K562 (cell line): Measurements from ENCODE around the gene MLC1. TPM values are rescaled to one million over a fixed set of nuclear protein-coding genes. Genes with fewer than 3 reads are reported as not detected.

Experiments
- ATAC-seq: fragments of 200-7000 bp; cut with Tn5 transposase; 3 replicates; pipeline ENCODE4 v1.9.1; 2020; ENCODE audit warnings: moderate library complexity
- BruUV-seq: library from RNA; stranded (reverse); fragments of 400-500 nt; replicated peaks from 2 replicates; lab custom pipeline; 2021; lab: Mats Ljungman, UMichigan
- CTCF ChIA-PET: fragments of 300-600 bp; formaldehyde crosslinking; extraction: SDS; loops from one replicate; lab custom pipeline; 2021; ENCODE audit warnings: low intra/inter-chr PET ratio; lab: Yijun Ruan, JAX
- POLR2A ChIA-PET: fragments of 300-600, 350-650 bp; sonication (Branson Sonifier 250); formaldehyde crosslinking; extraction: SDS; loops from one replicate; lab custom pipeline; 2021; ENCODE audit warnings: antibody characterized with exemption, inconsistent platforms; lab: Yijun Ruan, JAX
- DNase-seq, 4 experiments: peaks; one replicate each; pipeline versions ENCODE4 v3.0.0 to v3.0.0-alpha.2; 2011 to 2018; ENCODE audit warnings: low spot score in 3 of 4, mixed read lengths in 3 of 4; ENCODE audit errors: extremely low read depth in 1 of 4
- FAIRE-seq: peaks from 2 replicates; lab custom pipeline; 2011; peaks lifted over from hg19 to GRCh38; lab: Jason Lieb, UNC
- H2AFZ ChIP-seq: 2 replicates; pipeline ENCODE4 v1.6.0; 2011; ENCODE audit warnings: low read depth, low read length, control low read depth, inconsistent platforms
- H3K27ac ChIP-seq: fragments of 200-600 bp; 3 replicates; pipeline ENCODE4 v1.8.0; 2011; ENCODE audit warnings: low read depth, mild to moderate bottlenecking, control low read depth, inconsistent platforms, low read length, moderate library complexity, mixed read lengths; ENCODE audit errors: extremely low read depth
- H3K27me3 ChIP-seq, 2 experiments: fragments of 300-600 bp in 1 of 2; 2 replicates in 1 of 2; 3 replicates in 1 of 2; pipeline versions ENCODE4 v1.6.0 to v1.8.0; 2011; ENCODE audit warnings: inconsistent platforms in 2 of 2, low read length in 2 of 2, mild to moderate bottlenecking in 1 of 2, mixed read lengths in 1 of 2, moderate library complexity in 1 of 2; ENCODE audit not compliant: control insufficient read depth in 2 of 2, insufficient read depth in 2 of 2
- H3K36me3 ChIP-seq: fragments of 300-600 bp; 3 replicates; pipeline ENCODE4 v1.8.0; 2011; ENCODE audit warnings: mild to moderate bottlenecking, low read length, inconsistent platforms; ENCODE audit not compliant: control insufficient read depth, insufficient read depth
- H3K4me1 ChIP-seq, 2 experiments: fragments of 200-600 bp in 1 of 2; replicated peaks in 1 of 2; 2 replicates in 1 of 2; 3 replicates in 1 of 2; pipeline versions ENCODE4 v1.5.1 to v1.8.0; 2011; ENCODE audit warnings: inconsistent platforms in 2 of 2, low read length in 2 of 2, mild to moderate bottlenecking in 1 of 2, mixed read lengths in 1 of 2, moderate library complexity in 1 of 2; ENCODE audit not compliant: control insufficient read depth in 2 of 2, insufficient read depth in 2 of 2
- H3K4me2 ChIP-seq: 2 replicates; pipeline ENCODE4 v1.6.1; 2011; ENCODE audit warnings: low read length, control low read depth, inconsistent platforms, mixed read lengths; ENCODE audit not compliant: insufficient read depth
- H3K4me3 ChIP-seq: fragments of 200-600 bp; sonication (generic), shearing (Covaris generic); 2 replicates; pipeline ENCODE4 v1.5.1; 2016; ENCODE audit warnings: control low read depth, inconsistent platforms
- H3K79me2 ChIP-seq: fragments of 200-600 bp; 3 replicates; pipeline ENCODE4 v1.8.0; 2011; ENCODE audit warnings: low read length, inconsistent platforms; ENCODE audit not compliant: control insufficient read depth, insufficient read depth
- H3K9ac ChIP-seq, 2 experiments: 2 replicates each; pipeline versions ENCODE4 v1.6.0 to v1.6.1; 2011; ENCODE audit warnings: low read depth in 2 of 2, low read length in 2 of 2, control low read depth in 1 of 2, inconsistent platforms in 1 of 2, mild to moderate bottlenecking in 1 of 2, mixed read lengths in 1 of 2; ENCODE audit not compliant: insufficient read depth in 1 of 2
- H3K9me1 ChIP-seq: one replicate; pipeline ENCODE4 v1.6.0; 2011; ENCODE audit warnings: inconsistent platforms, mild to moderate bottlenecking, low read length, moderate library complexity; ENCODE audit not compliant: control insufficient read depth, insufficient read depth
- H3K9me3 ChIP-seq: replicated peaks from 2 replicates; pipeline ENCODE4 v1.5.1; 2011; ENCODE audit warnings: low read depth, low read length, inconsistent platforms; ENCODE audit not compliant: control insufficient read depth, insufficient read depth
- H4K20me1 ChIP-seq: replicated peaks from 2 replicates; pipeline ENCODE4 v1.6.1; 2011; ENCODE audit warnings: low read length, inconsistent platforms, mixed read lengths; ENCODE audit not compliant: control insufficient read depth, insufficient read depth
- BHLHE40 ChIP-seq: IDR thresholded peaks from 2 replicates; pipeline ENCODE4 v1.6.1; 2011; ENCODE audit warnings: low read length, improper control_type of control experiment
- DEAF1 ChIP-seq: fragments of 450-650 bp; formaldehyde crosslinking; IDR thresholded peaks from 2 replicates; pipeline ENCODE4 v1.4.0; 2020; ENCODE audit warnings: mild to moderate bottlenecking, moderate library complexity
- DMBX1 ChIP-seq: fragments of 250-450 bp; sonication (Bioruptor Pico); IDR thresholded peaks from 2 replicates; pipeline ENCODE4 v1.8.0; 2022; ENCODE audit warnings: inconsistent platforms, mild to moderate bottlenecking, moderate library complexity, borderline replicate concordance
- E2F1 ChIP-seq: sonication (generic); formaldehyde crosslinking; IDR thresholded peaks from 2 replicates; pipeline ENCODE4 v1.8.1; 2023; ENCODE audit warnings: mild to moderate bottlenecking, missing genetic modification reagents, moderate library complexity
- GMEB1 ChIP-seq: fragments of 250-450 bp; sonication (Bioruptor Pico); IDR thresholded peaks from 2 replicates; pipeline ENCODE4 v1.4.0; 2020; ENCODE audit warnings: mild to moderate bottlenecking
- GTF2F1 ChIP-seq: IDR thresholded peaks from 2 replicates; pipeline ENCODE4 v1.6.1; 2011; ENCODE audit warnings: low read depth, low read length, improper control_type of control experiment
- KHSRP ChIP-seq: fragments of 450-650 bp; IDR thresholded peaks from 2 replicates; pipeline ENCODE4 v1.6.1; 2017
- NFE2 ChIP-seq: IDR thresholded peaks from 2 replicates; pipeline ENCODE4 v1.6.1; 2014; ENCODE audit warnings: antibody characterized with exemption, low read depth
- PHF21A ChIP-seq: fragments of 450-650 bp; IDR thresholded peaks from 2 replicates; pipeline ENCODE4 v1.6.1; 2017; ENCODE audit warnings: low read depth, borderline replicate concordance
- SRSF7 ChIP-seq: fragments of 200-400 bp; formaldehyde crosslinking; optimal IDR thresholded peaks from 2 replicates; pipeline ENCODE3; 2017; ENCODE audit warnings: mild to moderate bottlenecking, low read depth, low read length
- U2AF2 ChIP-seq: fragments of 200-400 bp; formaldehyde crosslinking; optimal IDR thresholded peaks from 2 replicates; pipeline ENCODE3; 2017; ENCODE audit warnings: low read depth, mild to moderate bottlenecking, low read length
- XRCC3 ChIP-seq: fragments of 450-650 bp; IDR thresholded peaks from 2 replicates; pipeline ENCODE4 v1.6.1; 2017; ENCODE audit warnings: mild to moderate bottlenecking, moderate library complexity
- YBX1 ChIP-seq: fragments of 450-650 bp; IDR thresholded peaks from 2 replicates; pipeline ENCODE4 v1.7.1; 2016; ENCODE audit warnings: mild to moderate bottlenecking
- ZBTB33 ChIP-seq: sonication (generic); formaldehyde crosslinking; IDR thresholded peaks from 2 replicates; pipeline ENCODE4 v1.8.1; 2023; ENCODE audit warnings: mild to moderate bottlenecking, missing genetic modification reagents
- ZKSCAN8 ChIP-seq: fragments of 200-800 bp; sonication (Bioruptor generic); IDR thresholded peaks from 2 replicates; pipeline ENCODE4 v1.6.1; 2016; ENCODE audit warnings: missing genetic modification characterization, missing compliant biosample characterization
- WGBS: fragments of 100-300 bp; shearing (Covaris generic); methylation state at CpG from one replicate; pipeline ENCODE4 v1.1.6; 2016; ENCODE audit warnings: low coverage, mixed read lengths; ENCODE audit not compliant: insufficient coverage; ENCODE audit errors: missing lambda C conversion rate; 5-methylcytosine and 5-hydroxymethylcytosine counted together
- in situ Hi-C: fragments of 300-500 bp; cut with MboI; formaldehyde crosslinking; loops from 4 replicates; pipeline ENCODE4 v1.15.0; 2018; ENCODE audit warnings: inconsistent platforms, mixed read lengths
- intact Hi-C: fragments of 100-400 bp; cut with micrococcal nuclease; formaldehyde crosslinking; loops from 2 replicates; pipeline ENCODE4 v1.14.2; 2022
- polyA plus RNA-seq, 8 experiments: library from polyadenylated mRNA; depleted of rRNA in 4 of 8; stranded (reverse) in 5 of 8; unstranded in 3 of 8; fragments of >200 nt; fragmentation: Nextera tagmentation in 2 of 8; fragmentation: Illumina TruSeq in 1 of 8; extraction: Ambion mirVana in 2 of 8; extraction: Trizol in 1 of 8; gene quantifications; 2 replicates each; pipeline versions ENCODE4 v1.2.1 to v1.2.3, GENCODE V29; 2011 to 2014; ENCODE audit warnings: inconsistent platforms in 1 of 8, missing spikeins in 1 of 8
- total RNA-seq, 7 experiments: library from RNA; depleted of rRNA in 6 of 7; stranded (reverse); fragments of >200 nt in 6 of 7; fragmentation: Illumina TruSeq in 2 of 7; extraction: Trizol in 2 of 7; gene quantifications; 2 replicates each; pipeline versions ENCODE4 v1.2.1 to v1.2.3, GENCODE V29; 2011 to 2021; ENCODE audit warnings: low replicate concordance in 1 of 7

Gene MLC1
- total and polyA plus RNA-seq, 9 of the 15 experiments (the other 6 are each of a cell fraction or from before 2014, with no cell fraction given), result 0.06 to 0.98 (median 0.39) TPM

GRCh38 chr22:50115693-50116092 is 30.5 kb upstream of the MLC1 start (continued):
- TF ChIP-seq GMEB1 (CRISPR knock-in tag), result no peak
- no peak for TF ChIP-seq GTF2F1

- ChIA-PET CTCF (no interaction called here), POLR2A (interaction anchor here (0.6 kb wide), 1 partner anchor 458 kb away, joined by 5 read pairs; no protein-coding TSS in a partner anchor)
- no TSS peak for BruUV-seq
- ATAC-seq, result no peak
- intact Hi-C loops (no loop called here), in situ Hi-C loops (no loop called here)
- H3K9me3 ChIP-seq, result no peaks in the 10 kb centered on the region
- H2AFZ ChIP-seq, result no peak overlapping the region
- H3K79me2 ChIP-seq, result no peaks in the 10 kb centered on the region
- WGBS, result 73% methylated on average over 14 of the region's 19 CpGs
- no peaks in the 10 kb centered on the region for H3K27me3 ChIP-seq
- H4K20me1 ChIP-seq, result no peaks in the 10 kb centered on the region
- H3K36me3 ChIP-seq, result no peaks in the 10 kb centered on the region
- no peak overlapping the region for H3K4me3 ChIP-seq
- H3K4me1 ChIP-seq, result peaks cover 25 to 41% of the 10 kb centered on the region in 2 experiments
- H3K9me1 ChIP-seq, result peaks cover 1% of the 10 kb centered on the region
- no peak overlapping the region for H3K27ac ChIP-seq
- no peak for DNase-seq
- FAIRE-seq, result no peak
- no peak overlapping the region for H3K9ac ChIP-seq
- H3K4me2 ChIP-seq, result no peak overlapping the region
- TF ChIP-seq NFE2 (no peak), DEAF1 (CRISPR knock-in tag) (no peak), E2F1 (CRISPR knock-in tag) (no peak), SRSF7 (no peak), U2AF2 (no peak), BHLHE40 (no peak), KHSRP (no peak), DMBX1 (CRISPR knock-in tag) (no peak), YBX1 (no peak), PHF21A (no peak), XRCC3 (no peak), ZKSCAN8 (CRISPR knock-in tag) (no peak), ZBTB33 (CRISPR knock-in tag) (no peak)
These were observed 29.2 kb upstream of the MLC1 start for GRCh38 chr22:50114221-50115021.
